ENCODE results near the gene NR1H4.
"Not testable (repeated sequence)": the region's sequence is repeated elsewhere in the genome, so short reads cannot be mapped to it uniquely, and the experiment has no call there.

NR1H4 gene

GRCh38 chr12:100473716-100474150, at the start of gene NR1H4:
NR1H4 (plus strand) TSS chr12:100473866; CDS start chr12:100493324, 19,458 bp downstream.
- no peak for DNase-seq

- no peak for DNase-seq
Measured at GRCh38 chr12:100426145-100426544, 47.5 kb upstream of the NR1H4 start.

GRCh38 chr12:100427078-100427477, 46.6 kb upstream of the NR1H4 start:
- no peak for DNase-seq

- DNase-seq = not testable (repeated sequence)
Measured at GRCh38 chr12:100430251-100430650, 43.4 kb upstream of the NR1H4 start.

GRCh38 chr12:100433701-100434100, 40.0 kb upstream of the NR1H4 start:
- no peak for DNase-seq

- DNase-seq = no peak
Measured at GRCh38 chr12:100434177-100434576, 39.5 kb upstream of the NR1H4 start.

GRCh38 chr12:100435957-100436356, 37.7 kb upstream of the NR1H4 start:
- DNase-seq = no peak

GRCh38 chr12:100437038-100437841, 36.4 kb upstream of the NR1H4 start:
- no peak for DNase-seq

- DNase-seq = no peak
Measured at GRCh38 chr12:100439797-100440196, 33.9 kb upstream of the NR1H4 start.

- no peak for DNase-seq
Measured at GRCh38 chr12:100442403-100442802, 31.3 kb upstream of the NR1H4 start.

- no peak for DNase-seq
Measured at GRCh38 chr12:100443434-100443833, 30.2 kb upstream of the NR1H4 start.

GRCh38 chr12:100445081-100445481, 28.6 kb upstream of the NR1H4 start:
- no peak for DNase-seq

GRCh38 chr12:100447381-100447780, 26.3 kb upstream of the NR1H4 start:
- no peak for DNase-seq

- no peak for DNase-seq
Measured at GRCh38 chr12:100448656-100449055, 25.0 kb upstream of the NR1H4 start.

- no peak for DNase-seq
Measured at GRCh38 chr12:100450735-100451134, 22.9 kb upstream of the NR1H4 start.

GRCh38 chr12:100453951-100454350, 19.7 kb upstream of the NR1H4 start:
- DNase-seq = no peak

- DNase-seq = no peak
Measured at GRCh38 chr12:100455896-100456295, 17.8 kb upstream of the NR1H4 start.

- no peak for DNase-seq
Measured at GRCh38 chr12:100458191-100458590, 15.5 kb upstream of the NR1H4 start.

GRCh38 chr12:100460702-100461101, 13.0 kb upstream of the NR1H4 start:
- no peak for DNase-seq

GRCh38 chr12:100461330-100461973, 12.2 kb upstream of the NR1H4 start:
- DNase-seq = no peak

- no peak for DNase-seq
Measured at GRCh38 chr12:100463661-100464060, 10.0 kb upstream of the NR1H4 start.

- no peak for DNase-seq
Measured at GRCh38 chr12:100464529-100464928, 9.1 kb upstream of the NR1H4 start.

- DNase-seq = no peak
Measured at GRCh38 chr12:100468126-100468525, 5.5 kb upstream of the NR1H4 start.

GRCh38 chr12:100472325-100472724, 1.3 kb upstream of the NR1H4 start:
- no peak for DNase-seq

Measured in DMS79 (cell line).